ENCODE measurements around the gene ARL4C. TPM values are rescaled to one million over a fixed set of nuclear protein-coding genes. Genes with fewer than 3 reads are reported as not detected.

ARL4C gene
- total RNA-seq, 5 donors from 2014 or later (not counting 1 experiment from before 2014, with no cell fraction given), result 209 to 424 (median 294) TPM

DNA sequence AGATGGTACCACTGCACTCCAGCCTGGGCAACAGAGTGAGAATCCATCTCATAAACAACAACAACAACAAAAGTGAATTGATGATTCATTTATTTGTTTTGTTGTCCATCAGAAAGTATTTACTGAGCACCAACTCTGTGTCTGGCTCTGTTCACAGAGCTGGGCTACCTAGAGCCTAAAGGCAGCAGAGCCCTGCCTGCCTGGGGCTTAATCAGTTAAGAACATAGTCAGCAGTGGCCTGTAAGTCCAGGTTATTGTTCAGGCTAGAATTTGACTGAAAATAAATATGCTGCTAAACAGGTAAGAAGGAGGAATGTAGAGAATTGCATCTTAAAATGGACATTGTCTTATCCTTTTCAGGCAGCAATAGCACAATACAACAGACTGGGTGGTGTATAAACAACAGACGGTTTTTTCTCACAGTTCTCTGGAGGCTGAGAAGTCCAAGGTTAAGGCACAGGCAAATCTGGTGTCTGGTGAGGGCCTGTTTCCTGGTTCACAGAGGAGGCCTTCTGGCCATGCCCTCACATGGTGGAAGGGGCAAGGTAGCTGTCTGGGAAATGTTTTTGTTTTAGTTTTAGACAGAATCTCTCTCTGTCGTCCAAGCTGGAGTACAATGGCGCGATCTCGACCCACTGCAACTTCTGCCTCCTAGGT, 22.2 kb upstream of the ARL4C start:
- no peaks in the 10 kb centered on the region for H3K4me1 Mint-ChIP-seq
- H3K4me1 ChIP-seq (ENCODE audit: control insufficient read depth in 1 of 2, extremely low read depth in 1 of 2, insufficient read depth in 2 of 2, low read length in 2 of 2), result no peaks in the 10 kb centered on the region
- CTCF ChIA-PET, result no interaction called here
- 100% methylated on average over 1 of the region's 5 CpGs for WGBS (ENCODE audit: insufficient coverage)
- H3K4me3 ChIP-seq (ENCODE audit: control insufficient read depth in 1 of 2, extremely low read depth in 1 of 2, low read length in 1 of 2), result no peak overlapping the region
- H3K9me3 Mint-ChIP-seq, result no peaks in the 10 kb centered on the region
- no peaks in the 10 kb centered on the region for H3K9me3 ChIP-seq
- no peak overlapping the region for H3K27ac ChIP-seq (ENCODE audit: low read length)
- no peak overlapping the region for H3K4me3 Mint-ChIP-seq
- H3K36me3 ChIP-seq (ENCODE audit: control insufficient read depth in 2 of 2, extremely low read depth in 1 of 2, insufficient read depth in 1 of 2, low read length in 1 of 2), result no peaks in the 10 kb centered on the region
- H3K27ac Mint-ChIP-seq, result no peak overlapping the region
- H3K36me3 Mint-ChIP-seq, result no peaks in the 10 kb centered on the region
- POLR2A ChIA-PET, result no interaction called here
- DNase-seq (no peak), ATAC-seq (replicated peaks in 1 of 4) (no peak)
- H3K27me3 Mint-ChIP-seq, result no peaks in the 10 kb centered on the region
- H3K27me3 ChIP-seq (replicated peaks in 1 of 2; ENCODE audit: control insufficient read depth in 2 of 2, extremely low read depth in 1 of 2, insufficient read depth in 2 of 2, low read length in 1 of 2), result peaks cover 0 to 3% of the 10 kb centered on the region in 2 experiments

DNA sequence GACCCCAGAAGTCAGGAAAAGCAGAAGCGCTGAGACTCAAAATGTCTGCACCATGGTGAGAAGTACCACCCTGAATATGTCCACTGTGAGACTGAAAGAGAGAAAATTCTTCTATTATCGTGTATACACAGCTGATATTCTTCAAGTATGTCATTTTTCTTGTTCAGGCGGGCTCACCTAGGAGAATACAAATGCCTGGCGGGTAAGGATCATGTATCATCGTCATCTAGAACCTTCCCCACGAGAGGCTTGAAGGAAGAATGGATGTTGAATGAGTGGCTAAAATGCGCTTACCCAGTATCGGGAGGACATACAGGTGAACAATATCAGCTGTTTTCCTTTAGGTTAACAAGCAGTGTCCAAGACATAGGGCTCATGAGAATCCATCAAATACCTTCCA, 21.1 kb upstream of the ARL4C start:
- Mint-ChIP-seq H3K36me3 (no peaks in the 10 kb centered on the region), H3K9me3 (no peaks in the 10 kb centered on the region), H3K4me1 (no peaks in the 10 kb centered on the region), H3K27ac (no peak overlapping the region), H3K4me3 (no peak overlapping the region), H3K27me3 (no peaks in the 10 kb centered on the region)
- ATAC-seq (replicated peaks in 1 of 4), result no peak
- Histone ChIP-seq H3K4me3 (ENCODE audit: control insufficient read depth in 1 of 2, extremely low read depth in 1 of 2, low read length in 1 of 2) (no peak overlapping the region), H3K27ac (ENCODE audit: low read length) (no peak overlapping the region), H3K27me3 (replicated peaks in 1 of 2; ENCODE audit: control insufficient read depth in 2 of 2, extremely low read depth in 1 of 2, insufficient read depth in 2 of 2, low read length in 1 of 2) (peaks cover 0 to 3% of the 10 kb centered on the region in 2 experiments), H3K9me3 (no peaks in the 10 kb centered on the region), H3K36me3 (ENCODE audit: control insufficient read depth in 2 of 2, extremely low read depth in 1 of 2, insufficient read depth in 1 of 2, low read length in 1 of 2) (no peaks in the 10 kb centered on the region), H3K4me1 (ENCODE audit: control insufficient read depth in 1 of 2, extremely low read depth in 1 of 2, insufficient read depth in 2 of 2, low read length in 2 of 2) (no peaks in the 10 kb centered on the region)
- CTCF ChIA-PET, result no interaction called here
- DNase-seq, result no peak
- POLR2A ChIA-PET, result no interaction called here
- WGBS (ENCODE audit: insufficient coverage), result 94% methylated on average over 6 of the region's 8 CpGs

GRCh38 chr2:234514873-234515638, 18.2 kb upstream of the ARL4C start:
- Mint-ChIP-seq H3K27me3 (peaks cover 0 to 4% of the 10 kb centered on the region in 2 donors), H3K27ac (no peak overlapping the region), H3K4me1 (no peaks in the 10 kb centered on the region), H3K36me3 (no peaks in the 10 kb centered on the region), H3K9me3 (no peaks in the 10 kb centered on the region), H3K4me3 (no peak overlapping the region)
- WGBS (ENCODE audit: insufficient coverage), result 91% methylated on average over 11 of the region's 16 CpGs
- DNase-seq (no peak), ATAC-seq (replicated peaks in 1 of 4) (no peak)
- H3K9me3 ChIP-seq, result no peaks in the 10 kb centered on the region
- ChIA-PET CTCF (no interaction called here), POLR2A (no interaction called here)
- no peaks in the 10 kb centered on the region for H3K36me3 ChIP-seq (ENCODE audit: control insufficient read depth in 2 of 2, extremely low read depth in 1 of 2, insufficient read depth in 1 of 2, low read length in 1 of 2)
- H3K4me3 ChIP-seq (ENCODE audit: control insufficient read depth in 1 of 2, extremely low read depth in 1 of 2, low read length in 1 of 2), result no peak overlapping the region
- no peaks in the 10 kb centered on the region for H3K27me3 ChIP-seq (replicated peaks in 1 of 2; ENCODE audit: control insufficient read depth in 2 of 2, extremely low read depth in 1 of 2, insufficient read depth in 2 of 2, low read length in 1 of 2)
- no peak overlapping the region for H3K27ac ChIP-seq (ENCODE audit: low read length)
- H3K4me1 ChIP-seq (ENCODE audit: control insufficient read depth in 1 of 2, extremely low read depth in 1 of 2, insufficient read depth in 2 of 2, low read length in 2 of 2), result no peaks in the 10 kb centered on the region

DNA sequence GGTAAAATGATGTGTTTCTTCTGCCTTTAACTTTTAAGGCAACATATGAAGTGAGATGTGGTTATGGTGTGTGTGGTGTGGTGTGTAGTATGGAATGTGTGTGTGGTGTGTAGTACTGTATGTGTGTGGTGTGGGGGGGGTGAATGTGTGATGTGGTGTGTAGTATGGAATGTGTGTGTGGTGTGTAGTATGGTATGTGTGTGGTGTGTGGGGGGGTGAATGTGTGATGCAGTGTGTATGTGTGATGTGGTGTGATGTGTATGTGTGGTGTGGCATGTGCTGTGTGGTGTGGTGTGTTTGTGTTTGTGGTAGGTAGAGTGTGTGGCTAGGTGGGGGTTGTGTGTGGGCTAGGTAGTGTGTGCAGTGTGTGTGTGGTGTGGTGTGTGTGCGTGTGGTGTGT, 17.2 kb upstream of the ARL4C start:
- POLR2A ChIA-PET, result no interaction called here
- no peaks in the 10 kb centered on the region for H3K36me3 ChIP-seq (ENCODE audit: control insufficient read depth in 2 of 2, extremely low read depth in 1 of 2, insufficient read depth in 1 of 2, low read length in 1 of 2)
- no peak for ATAC-seq (replicated peaks in 1 of 4)
- H3K27me3 ChIP-seq (replicated peaks in 1 of 2; ENCODE audit: control insufficient read depth in 2 of 2, extremely low read depth in 1 of 2, insufficient read depth in 2 of 2, low read length in 1 of 2), result no peaks in the 10 kb centered on the region
- Mint-ChIP-seq H3K27me3 (peaks cover 0 to 4% of the 10 kb centered on the region in 2 donors), H3K36me3 (no peaks in the 10 kb centered on the region), H3K9me3 (no peaks in the 10 kb centered on the region), H3K4me3 (no peak overlapping the region), H3K27ac (no peak overlapping the region), H3K4me1 (no peaks in the 10 kb centered on the region)
- CTCF ChIA-PET, result no interaction called here
- no peak overlapping the region for H3K4me3 ChIP-seq (ENCODE audit: control insufficient read depth in 1 of 2, extremely low read depth in 1 of 2, low read length in 1 of 2)
- no peaks in the 10 kb centered on the region for H3K9me3 ChIP-seq
- no peak overlapping the region for H3K27ac ChIP-seq (ENCODE audit: low read length)
- WGBS (ENCODE audit: insufficient coverage), result 100% methylated on average over 1 of the region's 1 CpG
- DNase-seq, result no peak
- H3K4me1 ChIP-seq (ENCODE audit: control insufficient read depth in 1 of 2, extremely low read depth in 1 of 2, insufficient read depth in 2 of 2, low read length in 2 of 2), result no peaks in the 10 kb centered on the region

DNA sequence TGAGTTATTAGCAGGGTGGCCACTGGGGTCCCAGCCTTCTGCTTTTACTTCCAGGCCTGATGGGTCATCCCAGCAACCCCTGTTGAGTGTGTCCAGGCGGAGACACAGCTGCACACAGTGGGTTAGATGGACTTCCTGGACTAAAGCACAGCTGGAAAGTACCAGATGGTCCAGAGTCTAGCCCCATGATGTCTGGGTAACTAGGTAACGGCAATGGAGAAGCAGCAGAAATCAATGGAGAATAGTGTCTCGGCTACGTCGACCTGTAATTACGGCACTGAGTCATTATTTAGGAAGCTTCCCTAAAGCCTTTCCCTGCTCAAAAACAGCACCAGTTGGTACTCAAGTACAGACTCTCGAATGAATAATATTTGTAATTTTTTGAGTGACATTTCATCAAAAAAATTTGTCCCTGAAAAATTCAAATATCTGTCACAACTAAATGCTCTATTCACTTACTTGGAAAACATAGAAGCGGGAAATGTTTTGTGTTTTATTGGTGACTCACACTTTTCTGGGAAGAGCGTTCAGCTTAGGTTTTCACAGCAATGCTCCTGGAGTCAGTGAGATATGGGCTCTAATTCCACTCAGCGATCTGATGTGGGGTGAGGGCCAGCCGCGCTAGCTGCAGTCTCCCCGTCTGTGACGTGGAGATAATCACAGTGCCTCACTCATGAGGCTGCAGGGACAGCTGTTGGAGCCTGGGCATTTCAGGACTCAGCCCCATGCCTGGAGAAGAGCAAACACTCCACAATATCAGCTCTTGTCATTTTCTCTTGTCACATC, 16.2 kb upstream of the ARL4C start:
- Histone ChIP-seq H3K4me1 (ENCODE audit: control insufficient read depth in 1 of 2, extremely low read depth in 1 of 2, insufficient read depth in 2 of 2, low read length in 2 of 2) (no peaks in the 10 kb centered on the region), H3K27me3 (replicated peaks in 1 of 2; ENCODE audit: control insufficient read depth in 2 of 2, extremely low read depth in 1 of 2, insufficient read depth in 2 of 2, low read length in 1 of 2) (no peaks in the 10 kb centered on the region), H3K36me3 (ENCODE audit: control insufficient read depth in 2 of 2, extremely low read depth in 1 of 2, insufficient read depth in 1 of 2, low read length in 1 of 2) (no peaks in the 10 kb centered on the region), H3K4me3 (ENCODE audit: control insufficient read depth in 1 of 2, extremely low read depth in 1 of 2, low read length in 1 of 2) (no peak overlapping the region), H3K9me3 (no peaks in the 10 kb centered on the region), H3K27ac (ENCODE audit: low read length) (no peak overlapping the region)
- ATAC-seq (replicated peaks in 1 of 4), result no peak
- CTCF ChIA-PET, result no interaction called here
- POLR2A ChIA-PET, result no interaction called here
- 82% methylated on average over 6 of the region's 14 CpGs for WGBS (ENCODE audit: insufficient coverage)
- Mint-ChIP-seq H3K9me3 (no peaks in the 10 kb centered on the region), H3K27ac (no peak overlapping the region), H3K4me3 (no peak overlapping the region), H3K4me1 (no peaks in the 10 kb centered on the region), H3K27me3 (peaks cover 0 to 4% of the 10 kb centered on the region in 2 donors), H3K36me3 (no peaks in the 10 kb centered on the region)
- no peak for DNase-seq

- peaks cover 27 to 29% (median 29%) of the 10 kb centered on the region in 3 donors for H3K4me1 Mint-ChIP-seq
- WGBS (ENCODE audit: insufficient coverage), result 90% methylated on average over 2 of the region's 3 CpGs
- ChIA-PET CTCF (interaction anchor here (0.7 to 3.1 kb wide), 8 partner anchors 48 to 521 kb away, joined by 3 to 15 read pairs (median 4); no protein-coding TSS in a partner anchor), POLR2A (no interaction called here)
- H3K9me3 Mint-ChIP-seq, result no peaks in the 10 kb centered on the region
- no peak overlapping the region for H3K27ac Mint-ChIP-seq
- Histone ChIP-seq H3K27ac (ENCODE audit: low read length) (no peak overlapping the region), H3K4me3 (ENCODE audit: control insufficient read depth in 1 of 2, extremely low read depth in 1 of 2, low read length in 1 of 2) (no peak overlapping the region), H3K9me3 (no peaks in the 10 kb centered on the region), H3K4me1 (ENCODE audit: control insufficient read depth in 1 of 2, extremely low read depth in 1 of 2, insufficient read depth in 2 of 2, low read length in 2 of 2) (peaks cover 21 to 23% of the 10 kb centered on the region in 2 experiments), H3K36me3 (ENCODE audit: control insufficient read depth in 2 of 2, extremely low read depth in 1 of 2, insufficient read depth in 1 of 2, low read length in 1 of 2) (no peaks in the 10 kb centered on the region), H3K27me3 (replicated peaks in 1 of 2; ENCODE audit: control insufficient read depth in 2 of 2, extremely low read depth in 1 of 2, insufficient read depth in 2 of 2, low read length in 1 of 2) (peaks cover 2 to 3% of the 10 kb centered on the region in 2 experiments)
- DNase-seq (no peak), ATAC-seq (replicated peaks in 1 of 4) (no peak)
- peaks cover 0 to 4% of the 10 kb centered on the region in 2 donors for H3K27me3 Mint-ChIP-seq
- H3K4me3 Mint-ChIP-seq, result no peak overlapping the region
- H3K36me3 Mint-ChIP-seq, result no peaks in the 10 kb centered on the region
These were observed 6.0 kb upstream of the ARL4C start for GRCh38 chr2:234502919-234503285.

All from T-cell (primary cell).